ENCODE results near the gene NDST1. TPM values are rescaled to one million over a fixed set of nuclear protein-coding genes. Genes with fewer than 3 reads are reported as not detected.

Gene NDST1
- total RNA-seq, 2 donors from 2014 or later: 3.4 to 3.5 TPM

DNA sequence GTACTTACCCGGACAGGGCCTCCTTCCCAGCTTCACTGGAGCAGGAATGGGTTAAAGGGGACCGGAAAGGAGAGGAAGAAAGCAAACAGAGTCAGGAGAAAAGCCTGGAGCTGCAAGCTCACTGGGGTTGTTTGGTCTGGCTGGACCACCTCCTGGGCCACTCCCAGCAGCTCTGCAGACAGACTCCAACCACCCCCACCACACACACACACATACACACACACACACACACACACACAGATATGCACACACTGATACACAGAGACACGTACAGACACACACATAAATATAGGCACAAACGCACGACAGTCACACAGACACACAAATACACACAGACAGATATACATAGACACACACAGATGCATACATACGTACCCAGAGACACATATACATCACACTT, 97.6 kb downstream of the NDST1 start:
- Mint-ChIP-seq H3K27ac (no peak overlapping the region), H3K9me3 (no peaks in the 10 kb centered on the region), H3K27me3 (ENCODE audit: low read depth) (no peaks in the 10 kb centered on the region), H3K4me3 (no peak overlapping the region), H3K36me3 (ENCODE audit: insufficient read depth in 2 of 2) (no peaks in the 10 kb centered on the region), H3K4me1 (ENCODE audit: low read depth) (no peaks in the 10 kb centered on the region)
- DNase-seq: no peak
- ATAC-seq (replicated peaks in 1 of 2): no peak

DNA sequence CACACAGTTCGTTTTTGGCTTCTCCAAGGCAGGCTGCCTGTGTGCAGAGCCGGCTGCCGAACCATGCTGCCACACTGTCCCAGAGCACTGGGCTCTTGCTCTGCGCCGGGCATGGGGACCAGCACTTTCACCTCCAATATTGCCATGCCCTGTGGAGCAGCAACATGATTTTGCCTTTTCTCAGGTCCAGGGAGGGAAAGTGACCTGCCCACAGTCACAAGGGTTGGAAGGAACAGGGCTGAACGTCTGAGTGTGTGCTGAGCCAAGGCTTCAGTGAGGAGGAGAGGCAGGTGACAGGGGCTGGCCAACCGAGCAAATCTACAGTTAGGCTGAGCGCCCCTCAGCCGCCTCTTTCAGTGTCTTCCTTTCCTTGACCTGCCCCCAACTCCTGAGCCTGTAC, 98.5 kb downstream of the NDST1 start:
- ATAC-seq (replicated peaks in 1 of 2) (no peak), DNase-seq (no peak)
- Mint-ChIP-seq H3K27ac (no peak overlapping the region), H3K4me1 (ENCODE audit: low read depth) (no peaks in the 10 kb centered on the region), H3K4me3 (no peak overlapping the region), H3K27me3 (ENCODE audit: low read depth) (no peaks in the 10 kb centered on the region), H3K36me3 (ENCODE audit: insufficient read depth in 2 of 2) (no peaks in the 10 kb centered on the region), H3K9me3 (no peaks in the 10 kb centered on the region)

DNA sequence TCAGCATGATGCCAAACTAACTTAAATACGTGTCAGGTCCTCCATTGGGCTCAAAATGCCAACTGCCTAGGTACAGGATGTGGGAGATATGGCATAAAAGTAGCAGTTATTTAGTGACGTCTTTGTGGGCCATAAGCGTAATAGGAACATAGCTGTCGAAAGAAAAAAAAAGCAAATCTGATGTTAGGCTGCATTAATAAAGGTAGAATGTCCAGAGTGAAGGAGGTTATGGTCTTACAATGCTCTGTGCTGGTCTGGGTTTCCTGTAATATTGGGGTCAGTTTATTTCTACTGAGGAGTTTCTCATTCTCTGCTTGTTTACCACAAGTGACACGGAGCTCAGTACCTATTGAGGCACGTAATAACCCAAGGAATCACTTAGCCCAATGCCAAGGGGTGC, 99.2 kb downstream of the NDST1 start:
- Mint-ChIP-seq H3K4me1 (ENCODE audit: low read depth) (no peaks in the 10 kb centered on the region), H3K27ac (no peak overlapping the region), H3K9me3 (no peaks in the 10 kb centered on the region), H3K27me3 (ENCODE audit: low read depth) (no peaks in the 10 kb centered on the region), H3K4me3 (no peak overlapping the region), H3K36me3 (ENCODE audit: insufficient read depth in 2 of 2) (no peaks in the 10 kb centered on the region)
- ATAC-seq (replicated peaks in 1 of 2) (no peak), DNase-seq (no peak)

Other genes starting within 250 kb of the NDST1 start
- gene CAMK2A, start 218.4 kb upstream of the NDST1 start, total RNA-seq: not detected
- gene ARSI, start 205.2 kb upstream of the NDST1 start, total RNA-seq: not detected
- 10 to 100 TPM; 55.5 to 62.3 TPM for gene TCOF1, start 150.4 kb upstream of the NDST1 start, total RNA-seq
- gene CD74, start 95.2 kb upstream of the NDST1 start, total RNA-seq: 100 to 1,000 TPM; 363 to 455 TPM
- gene RPS14, start 58.4 kb upstream of the NDST1 start, total RNA-seq: 1,000 to 10,000 TPM; 2,954 to 3,917 TPM
- gene SYNPO, start 132.5 kb downstream of the NDST1 start, total RNA-seq: under 1 TPM; 0.30 to 0.36 TPM
- gene MYOZ3, start 153.1 kb downstream of the NDST1 start, total RNA-seq: under 1 TPM in 1 of 2 donors, not detected in 1; 0.16 TPM
- 10 to 100 TPM; 86.2 to 97.2 TPM for gene RBM22, start 192.9 kb downstream of the NDST1 start, total RNA-seq

Measured in activated T-cell treated with anti-CD3 and anti-CD28 coated beads, Interleukin-2, amount 50 U/mL, for 72 hours (primary cell).